ENCODE results near the gene CLEC14A. TPM values are rescaled to one million over a fixed set of nuclear protein-coding genes. Genes with fewer than 3 reads are reported as not detected.

CLEC14A gene
- total RNA-seq, 5 donors from 2014 or later (not counting 1 experiment from before 2014, with no cell fraction given) = not detected

GRCh38 chr14:38233218-38233617 is 22.7 kb downstream of the CLEC14A start:
- ChIA-PET CTCF (no interaction called here), POLR2A (no interaction called here)
- no peaks in the 10 kb centered on the region for H3K4me1 Mint-ChIP-seq
- H3K9me3 ChIP-seq = no peaks in the 10 kb centered on the region
- DNase-seq (no peak), ATAC-seq (replicated peaks in 1 of 4) (no peak)
- H3K27ac ChIP-seq (ENCODE audit: low read length) = no peak overlapping the region
- no peak overlapping the region for H3K4me3 ChIP-seq (ENCODE audit: control insufficient read depth in 1 of 2, extremely low read depth in 1 of 2, low read length in 1 of 2)
- H3K4me3 Mint-ChIP-seq = no peak overlapping the region
- H3K27me3 Mint-ChIP-seq = peaks cover 2 to 12% of the 10 kb centered on the region in 2 donors
- no peaks in the 10 kb centered on the region for H3K27me3 ChIP-seq (replicated peaks in 1 of 2; ENCODE audit: control insufficient read depth in 2 of 2, extremely low read depth in 1 of 2, insufficient read depth in 2 of 2, low read length in 1 of 2)
- peaks cover 0 to 4% (median 0%) of the 10 kb centered on the region in 3 donors for H3K9me3 Mint-ChIP-seq
- no peak overlapping the region for H3K27ac Mint-ChIP-seq
- no peaks in the 10 kb centered on the region for H3K4me1 ChIP-seq (ENCODE audit: control insufficient read depth in 1 of 2, extremely low read depth in 1 of 2, insufficient read depth in 2 of 2, low read length in 2 of 2)
- no peaks in the 10 kb centered on the region for H3K36me3 Mint-ChIP-seq
- H3K36me3 ChIP-seq (ENCODE audit: control insufficient read depth in 2 of 2, extremely low read depth in 1 of 2, insufficient read depth in 1 of 2, low read length in 1 of 2) = no peaks in the 10 kb centered on the region
- WGBS (ENCODE audit: insufficient coverage) = 80% methylated on average over 2 of the region's 5 CpGs

GRCh38 chr14:38226366-38226765 is 29.5 kb downstream of the CLEC14A start:
- Mint-ChIP-seq H3K4me3 (no peak overlapping the region), H3K36me3 (no peaks in the 10 kb centered on the region), H3K4me1 (no peaks in the 10 kb centered on the region), H3K27me3 (peaks cover 0 to 10% of the 10 kb centered on the region in 2 donors), H3K27ac (no peak overlapping the region), H3K9me3 (peaks cover 0 to 10% (median 4%) of the 10 kb centered on the region in 3 donors)
- Histone ChIP-seq H3K9me3 (no peaks in the 10 kb centered on the region), H3K4me3 (ENCODE audit: control insufficient read depth in 1 of 2, extremely low read depth in 1 of 2, low read length in 1 of 2) (no peak overlapping the region), H3K27ac (ENCODE audit: low read length) (no peak overlapping the region), H3K27me3 (replicated peaks in 1 of 2; ENCODE audit: control insufficient read depth in 2 of 2, extremely low read depth in 1 of 2, insufficient read depth in 2 of 2, low read length in 1 of 2) (no peaks in the 10 kb centered on the region), H3K36me3 (ENCODE audit: control insufficient read depth in 2 of 2, extremely low read depth in 1 of 2, insufficient read depth in 1 of 2, low read length in 1 of 2) (no peaks in the 10 kb centered on the region), H3K4me1 (ENCODE audit: control insufficient read depth in 1 of 2, extremely low read depth in 1 of 2, insufficient read depth in 2 of 2, low read length in 2 of 2) (no peaks in the 10 kb centered on the region)
- POLR2A ChIA-PET = no interaction called here
- 71% methylated on average over 2 of the region's 3 CpGs for WGBS (ENCODE audit: insufficient coverage)
- CTCF ChIA-PET = no interaction called here
- ATAC-seq (replicated peaks in 1 of 4) (no peak), DNase-seq (no peak)

GRCh38 chr14:38225946-38226345 is 29.9 kb downstream of the CLEC14A start:
- Histone ChIP-seq H3K4me3 (ENCODE audit: control insufficient read depth in 1 of 2, extremely low read depth in 1 of 2, low read length in 1 of 2) (no peak overlapping the region), H3K27me3 (replicated peaks in 1 of 2; ENCODE audit: control insufficient read depth in 2 of 2, extremely low read depth in 1 of 2, insufficient read depth in 2 of 2, low read length in 1 of 2) (no peaks in the 10 kb centered on the region), H3K27ac (ENCODE audit: low read length) (no peak overlapping the region), H3K36me3 (ENCODE audit: control insufficient read depth in 2 of 2, extremely low read depth in 1 of 2, insufficient read depth in 1 of 2, low read length in 1 of 2) (no peaks in the 10 kb centered on the region), H3K9me3 (no peaks in the 10 kb centered on the region), H3K4me1 (ENCODE audit: control insufficient read depth in 1 of 2, extremely low read depth in 1 of 2, insufficient read depth in 2 of 2, low read length in 2 of 2) (no peaks in the 10 kb centered on the region)
- Mint-ChIP-seq H3K36me3 (no peaks in the 10 kb centered on the region), H3K27ac (no peak overlapping the region), H3K9me3 (peaks cover 0 to 10% (median under 1%) of the 10 kb centered on the region in 3 donors), H3K4me3 (no peak overlapping the region), H3K4me1 (no peaks in the 10 kb centered on the region), H3K27me3 (peaks cover 0 to 5% of the 10 kb centered on the region in 2 donors)
- DNase-seq (no peak), ATAC-seq (replicated peaks in 1 of 4) (no peak)
- 67% methylated on average over 1 of the region's 2 CpGs for WGBS (ENCODE audit: insufficient coverage)
- ChIA-PET CTCF (no interaction called here), POLR2A (no interaction called here)

- Histone ChIP-seq H3K9me3 (no peaks in the 10 kb centered on the region), H3K4me1 (ENCODE audit: control insufficient read depth in 1 of 2, extremely low read depth in 1 of 2, insufficient read depth in 2 of 2, low read length in 2 of 2) (no peaks in the 10 kb centered on the region), H3K4me3 (ENCODE audit: control insufficient read depth in 1 of 2, extremely low read depth in 1 of 2, low read length in 1 of 2) (no peak overlapping the region), H3K27ac (ENCODE audit: low read length) (no peak overlapping the region), H3K27me3 (replicated peaks in 1 of 2; ENCODE audit: control insufficient read depth in 2 of 2, extremely low read depth in 1 of 2, insufficient read depth in 2 of 2, low read length in 1 of 2) (no peaks in the 10 kb centered on the region), H3K36me3 (ENCODE audit: control insufficient read depth in 2 of 2, extremely low read depth in 1 of 2, insufficient read depth in 1 of 2, low read length in 1 of 2) (no peaks in the 10 kb centered on the region)
- CTCF ChIA-PET = no interaction called here
- ATAC-seq (replicated peaks in 1 of 4) (no peak), DNase-seq (no peak)
- H3K27ac Mint-ChIP-seq = no peak overlapping the region
- no peaks in the 10 kb centered on the region for H3K4me1 Mint-ChIP-seq
- peaks cover 0 to 10% (median 0%) of the 10 kb centered on the region in 3 donors for H3K9me3 Mint-ChIP-seq
- peaks cover 0 to 4% of the 10 kb centered on the region in 2 donors for H3K27me3 Mint-ChIP-seq
- POLR2A ChIA-PET = no interaction called here
- no peaks in the 10 kb centered on the region for H3K36me3 Mint-ChIP-seq
- no peak overlapping the region for H3K4me3 Mint-ChIP-seq
Observed at GRCh38 chr14:38224338-38224737, 31.6 kb downstream of the CLEC14A start.

GRCh38 chr14:38221077-38221476 is 34.8 kb downstream of the CLEC14A start:
- no CpG with 5 or more reads among the region's 3 CpGs for WGBS (ENCODE audit: insufficient coverage)
- ATAC-seq (replicated peaks in 1 of 4) = no peak
- CTCF ChIA-PET = interaction anchor here in 1 of 2 donors (1.4 kb wide), 1 partner anchor 24 kb away, joined by 3 read pairs; no protein-coding TSS in a partner anchor

GRCh38 chr14:38217553-38217952 is 38.3 kb downstream of the CLEC14A start:
- CTCF ChIA-PET = interaction anchor here in 1 of 2 donors (1.0 kb wide), 1 partner anchor 20 kb away, joined by 3 read pairs; no protein-coding TSS in a partner anchor
- POLR2A ChIA-PET = no interaction called here
- H3K4me1 Mint-ChIP-seq = no peaks in the 10 kb centered on the region
- no peak overlapping the region for H3K4me3 ChIP-seq (ENCODE audit: control insufficient read depth in 1 of 2, extremely low read depth in 1 of 2, low read length in 1 of 2)
- H3K9me3 ChIP-seq = no peaks in the 10 kb centered on the region
- H3K4me1 ChIP-seq (ENCODE audit: control insufficient read depth in 1 of 2, extremely low read depth in 1 of 2, insufficient read depth in 2 of 2, low read length in 2 of 2) = no peaks in the 10 kb centered on the region
- H3K9me3 Mint-ChIP-seq = no peaks in the 10 kb centered on the region
- H3K27me3 ChIP-seq (replicated peaks in 1 of 2; ENCODE audit: control insufficient read depth in 2 of 2, extremely low read depth in 1 of 2, insufficient read depth in 2 of 2, low read length in 1 of 2) = peaks cover 0 to 4% of the 10 kb centered on the region in 2 experiments
- no peaks in the 10 kb centered on the region for H3K36me3 ChIP-seq (ENCODE audit: control insufficient read depth in 2 of 2, extremely low read depth in 1 of 2, insufficient read depth in 1 of 2, low read length in 1 of 2)
- no peaks in the 10 kb centered on the region for H3K36me3 Mint-ChIP-seq
- H3K27me3 Mint-ChIP-seq = peaks cover 13 to 22% of the 10 kb centered on the region in 2 donors
- no peak for ATAC-seq (replicated peaks in 1 of 4)
- 60% methylated on average over 1 of the region's 2 CpGs for WGBS (ENCODE audit: insufficient coverage)
- no peak overlapping the region for H3K27ac ChIP-seq (ENCODE audit: low read length)
- DNase-seq = no peak
- no peak overlapping the region for H3K27ac Mint-ChIP-seq
- H3K4me3 Mint-ChIP-seq = no peak overlapping the region

More at GRCh38 chr14:38221077-38221476, 34.8 kb downstream of the CLEC14A start:
- Histone ChIP-seq H3K9me3 (no peaks in the 10 kb centered on the region), H3K36me3 (ENCODE audit: control insufficient read depth in 2 of 2, extremely low read depth in 1 of 2, insufficient read depth in 1 of 2, low read length in 1 of 2) (no peaks in the 10 kb centered on the region), H3K4me3 (ENCODE audit: control insufficient read depth in 1 of 2, extremely low read depth in 1 of 2, low read length in 1 of 2) (no peak overlapping the region), H3K27ac (ENCODE audit: low read length) (no peak overlapping the region), H3K27me3 (replicated peaks in 1 of 2; ENCODE audit: control insufficient read depth in 2 of 2, extremely low read depth in 1 of 2, insufficient read depth in 2 of 2, low read length in 1 of 2) (no peaks in the 10 kb centered on the region), H3K4me1 (ENCODE audit: control insufficient read depth in 1 of 2, extremely low read depth in 1 of 2, insufficient read depth in 2 of 2, low read length in 2 of 2) (no peaks in the 10 kb centered on the region)
- Mint-ChIP-seq H3K27me3 (peaks cover 0 to 4% of the 10 kb centered on the region in 2 donors), H3K4me3 (no peak overlapping the region), H3K9me3 (peaks cover 0 to 10% (median 0%) of the 10 kb centered on the region in 3 donors), H3K27ac (no peak overlapping the region), H3K36me3 (no peaks in the 10 kb centered on the region), H3K4me1 (no peaks in the 10 kb centered on the region)
- DNase-seq = no peak
- POLR2A ChIA-PET = no interaction called here

- Histone ChIP-seq H3K27me3 (replicated peaks in 1 of 2; ENCODE audit: control insufficient read depth in 2 of 2, extremely low read depth in 1 of 2, insufficient read depth in 2 of 2, low read length in 1 of 2) (peaks cover 9 to 43% of the 10 kb centered on the region in 2 experiments), H3K4me3 (ENCODE audit: control insufficient read depth in 1 of 2, extremely low read depth in 1 of 2, low read length in 1 of 2) (no peak overlapping the region), H3K27ac (ENCODE audit: low read length) (no peak overlapping the region), H3K36me3 (ENCODE audit: control insufficient read depth in 2 of 2, extremely low read depth in 1 of 2, insufficient read depth in 1 of 2, low read length in 1 of 2) (no peaks in the 10 kb centered on the region), H3K4me1 (ENCODE audit: control insufficient read depth in 1 of 2, extremely low read depth in 1 of 2, insufficient read depth in 2 of 2, low read length in 2 of 2) (peaks cover 0 to 7% of the 10 kb centered on the region in 2 experiments), H3K9me3 (no peaks in the 10 kb centered on the region)
- CTCF ChIA-PET = no interaction called here
- Mint-ChIP-seq H3K9me3 (no peaks in the 10 kb centered on the region), H3K4me1 (peaks cover 26 to 34% (median 28%) of the 10 kb centered on the region in 3 donors), H3K27me3 (peaks cover 43 to 52% of the 10 kb centered on the region in 2 donors), H3K27ac (no peak overlapping the region), H3K36me3 (no peaks in the 10 kb centered on the region), H3K4me3 (no peak overlapping the region)
- no peak for ATAC-seq (replicated peaks in 1 of 4)
- WGBS (ENCODE audit: insufficient coverage) = no CpG with 5 or more reads among the region's 2 CpGs
- POLR2A ChIA-PET = no interaction called here
- DNase-seq = no peak
Observed at GRCh38 chr14:38213001-38213400, 42.9 kb downstream of the CLEC14A start.
